ENCODE results near the gene SCNM1. TPM values are rescaled to one million over a fixed set of nuclear protein-coding genes. Genes with fewer than 3 reads are reported as not detected.
"Not testable (repeated sequence)": the region's sequence is repeated elsewhere in the genome, so short reads cannot be mapped to it uniquely, and the experiment has no call there.

The SCNM1 gene
- total RNA-seq, 2 donors from 2014 or later, result 25.1 to 39.5 TPM

DNA sequence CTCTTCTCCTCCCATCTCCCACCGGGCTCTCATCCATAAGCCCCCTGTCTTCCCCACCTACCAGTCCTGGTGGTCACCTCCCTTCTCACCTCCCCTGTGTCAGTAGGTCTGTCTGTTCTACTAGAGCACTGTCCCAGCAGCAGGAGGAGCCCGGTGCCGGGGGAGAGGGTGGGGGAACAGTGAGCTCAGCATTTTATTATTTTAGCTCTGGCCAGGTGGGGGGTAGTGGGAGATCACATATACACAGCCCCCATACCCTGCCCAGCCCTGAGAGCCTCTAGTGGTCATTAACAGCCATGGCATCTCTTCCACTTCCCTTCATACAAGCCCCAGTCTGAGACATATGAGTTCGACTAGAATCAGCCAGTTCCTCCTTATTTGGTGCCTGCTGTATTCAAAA lies 9.9 kb downstream of the SCNM1 start, which contains the start of gene TMOD4:
TSS of gene TMOD4 (minus strand) at position 119 of the 400 bp plus-strand sequence. CDS start 1,106 bp downstream, outside the sequence.
- Histone ChIP-seq H3K27me3 (replicated peaks; ENCODE audit: insufficient read depth) (no peaks in the 10 kb centered on the region), H3K36me3 (peaks cover 0 to 9% of the 10 kb centered on the region in 2 donors), H3K4me3 (no peak within 1 kb of the TSS), H3K9me3 (no peaks in the 10 kb centered on the region), H3K4me1 (replicated peaks) (no peaks in the 10 kb centered on the region), H3K27ac (no peak within 1 kb of the TSS)
- DNase-seq (ENCODE audit: low spot score), result no peak
- WGBS, result 44% methylated on average over 4 of the region's 4 CpGs
- intact Hi-C loops (cut with DNase I), result no loop called here
- TF ChIP-seq POLR2A (IDR thresholded peaks at IDR 0.05) (no peak), POLR2AphosphoS5 (IDR thresholded peaks at IDR 0.05) (no peak)
- TF ChIP-seq, protein P1, sequence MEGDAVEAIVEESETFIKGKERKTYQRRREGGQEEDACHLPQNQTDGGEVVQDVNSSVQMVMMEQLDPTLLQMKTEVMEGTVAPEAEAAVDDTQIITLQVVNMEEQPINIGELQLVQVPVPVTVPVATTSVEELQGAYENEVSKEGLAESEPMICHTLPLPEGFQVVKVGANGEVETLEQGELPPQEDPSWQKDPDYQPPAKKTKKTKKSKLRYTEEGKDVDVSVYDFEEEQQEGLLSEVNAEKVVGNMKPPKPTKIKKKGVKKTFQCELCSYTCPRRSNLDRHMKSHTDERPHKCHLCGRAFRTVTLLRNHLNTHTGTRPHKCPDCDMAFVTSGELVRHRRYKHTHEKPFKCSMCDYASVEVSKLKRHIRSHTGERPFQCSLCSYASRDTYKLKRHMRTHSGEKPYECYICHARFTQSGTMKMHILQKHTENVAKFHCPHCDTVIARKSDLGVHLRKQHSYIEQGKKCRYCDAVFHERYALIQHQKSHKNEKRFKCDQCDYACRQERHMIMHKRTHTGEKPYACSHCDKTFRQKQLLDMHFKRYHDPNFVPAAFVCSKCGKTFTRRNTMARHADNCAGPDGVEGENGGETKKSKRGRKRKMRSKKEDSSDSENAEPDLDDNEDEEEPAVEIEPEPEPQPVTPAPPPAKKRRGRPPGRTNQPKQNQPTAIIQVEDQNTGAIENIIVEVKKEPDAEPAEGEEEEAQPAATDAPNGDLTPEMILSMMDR (IDR thresholded peaks at IDR 0.05), result peak in 2 of 4 experiments; percentile 10 to 30

DNA sequence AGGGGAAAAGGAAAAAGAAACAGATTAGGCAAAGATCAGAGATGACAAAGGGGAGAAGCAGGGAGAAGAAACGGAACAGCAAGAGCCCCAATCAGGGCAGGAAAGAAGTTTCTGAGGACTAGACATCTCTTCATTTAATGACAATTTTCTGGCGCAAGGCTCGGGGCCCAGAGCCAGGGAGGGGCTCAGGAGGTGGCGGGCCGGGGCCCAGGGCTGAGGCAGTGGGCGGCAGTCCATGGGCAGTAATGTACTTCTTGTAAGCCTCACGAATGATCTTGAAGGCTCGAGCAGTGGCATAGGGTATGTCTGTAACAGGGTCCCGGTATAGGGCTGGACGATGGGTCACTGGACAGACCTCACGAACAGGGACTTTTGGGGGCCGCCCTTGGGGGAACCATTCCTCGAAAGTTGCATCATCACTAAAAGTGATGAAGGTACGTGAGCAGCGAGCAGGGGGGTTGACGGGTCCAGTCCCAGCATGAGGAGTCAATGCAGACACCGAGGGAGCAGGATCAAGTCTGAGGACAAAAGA lies 10.6 kb downstream of the SCNM1 start:
- Histone ChIP-seq H3K4me3 (no peak overlapping the region), H3K27me3 (replicated peaks; ENCODE audit: insufficient read depth) (no peaks in the 10 kb centered on the region), H3K36me3 (peaks cover 0 to 16% of the 10 kb centered on the region in 2 donors), H3K27ac (no peak overlapping the region), H3K9me3 (no peaks in the 10 kb centered on the region), H3K4me1 (replicated peaks) (no peaks in the 10 kb centered on the region)
- intact Hi-C loops (cut with DNase I), result no loop called here
- 92% methylated on average over 17 of the region's 17 CpGs for WGBS
- TF ChIP-seq, protein P1 (IDR thresholded peaks at IDR 0.05), result no peak
- TF ChIP-seq POLR2AphosphoS5 (IDR thresholded peaks at IDR 0.05), result no peak
- no peak for TF ChIP-seq POLR2A (IDR thresholded peaks at IDR 0.05)
- DNase-seq (ENCODE audit: low spot score), result no peak

DNA sequence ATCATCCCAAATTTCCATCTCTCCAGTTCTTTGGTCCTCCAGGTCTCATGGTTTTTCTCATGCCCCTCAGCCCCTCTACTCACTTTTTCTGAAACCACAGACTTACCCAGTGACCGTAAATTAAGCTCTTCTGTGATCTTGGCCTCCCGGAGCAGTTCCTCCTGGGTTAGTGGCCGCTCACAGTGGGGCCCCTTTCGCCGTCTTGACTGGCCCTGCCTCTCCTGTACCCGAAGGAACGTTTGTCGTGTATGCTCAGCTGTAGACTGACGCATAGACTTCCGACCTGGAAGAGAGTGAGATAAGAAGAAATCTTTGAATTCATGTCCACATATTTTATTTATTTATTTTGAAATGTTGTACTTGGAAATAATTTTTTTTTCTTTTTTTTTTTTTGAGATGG lies 18.3 kb downstream of the SCNM1 start:
- Histone ChIP-seq H3K27ac (no peak overlapping the region), H3K9me3 (no peaks in the 10 kb centered on the region), H3K36me3 (peaks cover 8 to 17% of the 10 kb centered on the region in 2 donors), H3K4me1 (replicated peaks) (peaks cover 17% of the 10 kb centered on the region), H3K4me3 (no peak overlapping the region), H3K27me3 (replicated peaks; ENCODE audit: insufficient read depth) (no peaks in the 10 kb centered on the region)
- TF ChIP-seq, protein P1 (IDR thresholded peaks at IDR 0.05), result no peak
- TF ChIP-seq POLR2A (IDR thresholded peaks at IDR 0.05), result no peak
- no peak for TF ChIP-seq POLR2AphosphoS5 (IDR thresholded peaks at IDR 0.05)
- 95% methylated on average over 10 of the region's 10 CpGs for WGBS
- intact Hi-C loops (cut with DNase I), result no loop called here
- no peak for DNase-seq (ENCODE audit: low spot score)

DNA sequence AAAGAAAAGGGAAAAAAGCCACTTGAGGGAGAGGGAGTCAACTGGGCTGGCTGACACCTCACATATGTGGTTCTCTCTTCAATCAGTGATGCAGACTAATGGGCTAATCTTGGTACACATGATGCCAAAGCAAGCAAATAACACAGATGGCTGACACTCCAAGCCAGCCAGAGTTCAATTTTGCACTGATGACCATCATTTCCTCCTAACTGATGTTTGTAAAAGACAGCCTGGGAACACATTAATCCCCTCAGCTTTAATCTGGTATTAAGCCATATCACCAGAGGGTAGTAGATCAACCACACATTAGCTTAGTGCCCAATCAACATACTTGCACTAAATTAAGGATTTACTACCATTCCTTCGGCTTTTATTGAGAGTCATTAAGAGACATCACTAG lies 21.3 kb downstream of the SCNM1 start:
- H3K9me3 ChIP-seq, result no peaks in the 10 kb centered on the region
- DNase-seq (ENCODE audit: low spot score), result no peak
- intact Hi-C loops (cut with DNase I), result no loop called here
- peaks cover 17% of the 10 kb centered on the region for H3K4me1 ChIP-seq (replicated peaks)
- TF ChIP-seq POLR2A (IDR thresholded peaks at IDR 0.05) (no peak), POLR2AphosphoS5 (IDR thresholded peaks at IDR 0.05) (no peak)
- TF ChIP-seq, protein P1 (IDR thresholded peaks at IDR 0.05), result no peak
- H3K36me3 ChIP-seq, result peaks cover 0 to 8% of the 10 kb centered on the region in 2 donors
- no peak overlapping the region for H3K4me3 ChIP-seq
- 21% methylated on average over 1 of the region's 1 CpG for whole genome bisulfite sequencing
- H3K27me3 ChIP-seq (replicated peaks; ENCODE audit: insufficient read depth), result no peaks in the 10 kb centered on the region
- H3K27ac ChIP-seq, result peak overlapping the region; percentile 84 to 90

DNA sequence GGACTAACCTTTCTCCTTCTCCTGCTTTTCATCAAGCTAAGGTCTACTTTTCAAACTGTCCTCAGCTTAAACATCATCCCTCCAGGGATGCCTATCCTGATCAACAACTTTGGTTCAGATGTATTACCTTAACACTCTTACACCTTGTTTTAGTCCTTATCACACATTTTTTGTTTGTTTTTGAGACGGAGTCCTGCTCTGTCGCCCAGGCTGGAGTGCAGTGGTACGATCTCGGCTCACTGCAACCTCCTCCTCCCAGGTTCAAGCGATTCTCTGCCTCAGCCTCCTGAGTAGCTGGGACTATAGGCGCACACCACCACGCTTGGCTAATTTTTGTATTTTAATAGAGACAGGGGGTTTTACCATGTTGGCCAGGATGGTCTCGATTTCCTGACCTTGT lies 22.7 kb downstream of the SCNM1 start:
- H3K9me3 ChIP-seq; H3K36me3 ChIP-seq; intact Hi-C loops (cut with DNase I); H3K27me3 ChIP-seq (replicated peaks; ENCODE audit: insufficient read depth); DNase-seq (ENCODE audit: low spot score): not testable (repeated sequence)
- Histone ChIP-seq H3K4me3 (peak overlapping the region; percentile 60 to 79), H3K27ac (peak overlapping the region; percentile 84 to 90), H3K4me1 (replicated peaks) (peaks cover 17% of the 10 kb centered on the region)
- 54% methylated on average over 8 of the region's 8 CpGs for WGBS

Data from prostate gland (tissue), 2 donors.